ENCODE data around the gene DYSF. TPM values are rescaled to one million over a fixed set of nuclear protein-coding genes. Genes with fewer than 3 reads are reported as not detected.

DYSF gene
- total and polyA plus RNA-seq, 9 donors, result 2.3 to 16.5 (median 5.1) TPM

- no peak for TF ChIP-seq CTCF (IDR thresholded peaks at IDR 0.05)
- no peak for TF ChIP-seq EP300 (IDR thresholded peaks at IDR 0.05)
- TF ChIP-seq POLR2A (IDR thresholded peaks at IDR 0.05), result no peak
- H3K27ac ChIP-seq, result no peak overlapping the region
- DNase-seq, result peak in 1 of 5 donors; percentile 7
- H3K9me3 ChIP-seq, result no peaks in the 10 kb centered on the region
- 74 to 82% (median 79%) methylated on average over 6 of the region's 6 CpGs for WGBS, 3 donors
- no peaks in the 10 kb centered on the region for H3K36me3 ChIP-seq
- intact Hi-C loops (cut with DNase I), result no loop called here
- H3K4me3 ChIP-seq, result no peak overlapping the region
- H3K27me3 ChIP-seq, result no peaks in the 10 kb centered on the region
- no peaks in the 10 kb centered on the region for H3K4me1 ChIP-seq (ENCODE audit: insufficient read depth)
Observed at GRCh38 chr2:71699428-71699827, 246.1 kb downstream of the DYSF start.

- Histone ChIP-seq H3K4me1 (ENCODE audit: insufficient read depth) (no peaks in the 10 kb centered on the region), H3K9me3 (no peaks in the 10 kb centered on the region), H3K4me3 (no peak overlapping the region), H3K27ac (no peak overlapping the region), H3K27me3 (no peaks in the 10 kb centered on the region), H3K36me3 (no peaks in the 10 kb centered on the region)
- DNase-seq, result peak in 1 of 5 donors; percentile 13
- TF ChIP-seq EP300 (IDR thresholded peaks at IDR 0.05) (no peak), POLR2A (IDR thresholded peaks at IDR 0.05) (no peak), CTCF (IDR thresholded peaks at IDR 0.05) (no peak)
- WGBS, 3 donors, result 75 to 77% (median 76%) methylated on average over 11 of the region's 11 CpGs
- intact Hi-C loops (cut with DNase I), result no loop called here
Observed at GRCh38 chr2:71700041-71700657, 246.8 kb downstream of the DYSF start.

GRCh38 chr2:71700658-71701397, 247.5 kb downstream of the DYSF start:
- no peak for TF ChIP-seq EP300 (IDR thresholded peaks at IDR 0.05)
- no peak for TF ChIP-seq POLR2A (IDR thresholded peaks at IDR 0.05)
- no peak for TF ChIP-seq CTCF (IDR thresholded peaks at IDR 0.05)
- H3K4me1 ChIP-seq (ENCODE audit: insufficient read depth), result no peaks in the 10 kb centered on the region
- no peaks in the 10 kb centered on the region for H3K27me3 ChIP-seq
- no peaks in the 10 kb centered on the region for H3K9me3 ChIP-seq
- WGBS, 3 donors, result 68 to 73% (median 70%) methylated on average over 21 of the region's 21 CpGs
- no peak overlapping the region for H3K27ac ChIP-seq
- H3K36me3 ChIP-seq, result no peaks in the 10 kb centered on the region
- intact Hi-C loops (cut with DNase I), result no loop called here
- peak in 1 of 5 donors; percentile 32 for DNase-seq
- no peak overlapping the region for H3K4me3 ChIP-seq

GRCh38 chr2:71702071-71702970, 249.0 kb downstream of the DYSF start:
- no peaks in the 10 kb centered on the region for H3K9me3 ChIP-seq
- intact Hi-C loops (cut with DNase I), result no loop called here
- no peak overlapping the region for H3K4me3 ChIP-seq
- DNase-seq, result peak in 1 of 5 donors; percentile 10
- WGBS, 3 donors, result 80 to 92% (median 88%) methylated on average over 15 of the region's 15 CpGs
- no peaks in the 10 kb centered on the region for H3K27me3 ChIP-seq
- no peaks in the 10 kb centered on the region for H3K4me1 ChIP-seq (ENCODE audit: insufficient read depth)
- H3K27ac ChIP-seq, result no peak overlapping the region
- no peak for TF ChIP-seq CTCF (IDR thresholded peaks at IDR 0.05)
- no peak for TF ChIP-seq POLR2A (IDR thresholded peaks at IDR 0.05)
- TF ChIP-seq EP300 (IDR thresholded peaks at IDR 0.05), result no peak
- H3K36me3 ChIP-seq, result no peaks in the 10 kb centered on the region
